Choroid plexus epithelial cell (primary cell): ENCODE data around the gene FAM72A.

Source experiments
- DNase-seq: peaks from one replicate; pipeline ENCODE4 v3.0.0-alpha.2; 2010; ENCODE audit warnings: low read depth
- H3K4me3 ChIP-seq: 2 replicates; pipeline ENCODE4 v1.5.1; 2011; ENCODE audit warnings: low read depth, mild to moderate bottlenecking, control low read depth, low read length, moderate library complexity
- CTCF ChIP-seq: conservative IDR thresholded peaks from 2 replicates; pipeline ENCODE4 v1.5.1; 2011; ENCODE audit warnings: low read depth, mild to moderate bottlenecking, control low read depth, inconsistent platforms, low read length, moderate library complexity

FAM72A gene

GRCh38 chr1:206142770-206143169, 59.9 kb downstream of the FAM72A start:
- H3K4me3 ChIP-seq = no peak overlapping the region
- no peak for DNase-seq
- no peak for TF ChIP-seq CTCF

- H3K4me3 ChIP-seq = no peak overlapping the region
- no peak for DNase-seq
- no peak for TF ChIP-seq CTCF
Observed at GRCh38 chr1:206142011-206142410, 60.6 kb downstream of the FAM72A start.

- H3K4me3 ChIP-seq = no peak overlapping the region
- DNase-seq = no peak
- TF ChIP-seq CTCF = no peak
Observed at GRCh38 chr1:206136241-206136640, 66.4 kb downstream of the FAM72A start.
